GM18505 (cell line): Measurements from ENCODE around the gene STMN3.
"Not testable (repeated sequence)": the region's sequence is repeated elsewhere in the genome, so short reads cannot be mapped to it uniquely, and the experiment has no call there.

Experiments used
- ATAC-seq: cut with Tn5 transposase; IDR thresholded peaks from one replicate; pipeline ENCODE4 v1.9.1; 2021; ENCODE audit not compliant: unreplicated experiment
- POLR2A ChIP-seq: IDR thresholded peaks from 4 replicates; pipeline ENCODE4 v1.6.1; 2011; ENCODE audit warnings: borderline replicate concordance; ENCODE audit not compliant: insufficient read depth, insufficient read length; ENCODE audit errors: extremely low read depth

STMN3 gene

GRCh38 chr20:63619086-63619485, 34.1 kb downstream of the STMN3 start:
- no peak for ATAC-seq
- no peak for TF ChIP-seq POLR2A

- no peak for ATAC-seq
- TF ChIP-seq POLR2A = no peak
Measured at GRCh38 chr20:63618291-63618980, 34.8 kb downstream of the STMN3 start.

GRCh38 chr20:63617876-63618265, 35.4 kb downstream of the STMN3 start:
- no peak for TF ChIP-seq POLR2A
- no peak for ATAC-seq

GRCh38 chr20:63617092-63617875, 35.9 kb downstream of the STMN3 start:
- ATAC-seq = no peak
- TF ChIP-seq POLR2A = no peak

GRCh38 chr20:63613863-63614594, 39.2 kb downstream of the STMN3 start:
- ATAC-seq = not testable (repeated sequence)

GRCh38 chr20:63612276-63612931, 40.8 kb downstream of the STMN3 start:
- no peak for ATAC-seq

GRCh38 chr20:63611646-63612045, 41.6 kb downstream of the STMN3 start:
- no peak for ATAC-seq
- no peak for TF ChIP-seq POLR2A

More at GRCh38 chr20:63612276-63612931, 40.8 kb downstream of the STMN3 start:
- TF ChIP-seq POLR2A = no peak

- no peak for ATAC-seq
- TF ChIP-seq POLR2A = no peak
Measured at GRCh38 chr20:63610581-63611435, 42.4 kb downstream of the STMN3 start.

- no peak for TF ChIP-seq POLR2A
- ATAC-seq = no peak
Measured at GRCh38 chr20:63606686-63607085, 46.5 kb downstream of the STMN3 start.

GRCh38 chr20:63602321-63602720, 50.9 kb downstream of the STMN3 start:
- no peak for TF ChIP-seq POLR2A
- no peak for ATAC-seq

- ATAC-seq = not testable (repeated sequence)
Measured at GRCh38 chr20:63601679-63602078, 51.5 kb downstream of the STMN3 start.

GRCh38 chr20:63599396-63600050, 53.7 kb downstream of the STMN3 start:
- no peak for TF ChIP-seq POLR2A

More at GRCh38 chr20:63599396-63600050, 53.7 kb downstream of the STMN3 start:
- no peak for ATAC-seq
